B cell (primary cell): ENCODE results near the gene CTBP2. TPM values are rescaled to one million over a fixed set of nuclear protein-coding genes. Genes with fewer than 3 reads are reported as not detected.

ENCODE experiments used
- ATAC-seq: fragments of 200-7000 bp; cut with Tn5 transposase; one replicate; pipeline ENCODE4 v1.10.0; 2021; ENCODE audit warnings: low read depth, mild to moderate bottlenecking, moderate number of reproducible peaks, moderate library complexity
- CTCF ChIA-PET: fragments of 350-600 bp; sonication (Branson Sonifier 250); formaldehyde crosslinking; loops from one replicate; lab custom pipeline; 2021; ENCODE audit warnings: antibody characterized with exemption, inconsistent platforms; lab: Charles Lee
- POLR2A ChIA-PET: fragments of 350-600 bp; sonication (Branson Sonifier 250); formaldehyde crosslinking; loops from one replicate; lab custom pipeline; 2021; ENCODE audit warnings: antibody characterized with exemption; lab: Charles Lee
- DNase-seq: peaks from one replicate; pipeline ENCODE4 v3.0.0; 2013
- H2AFZ ChIP-seq: 2 replicates; pipeline ENCODE4 v1.6.1; 2012; ENCODE audit warnings: mild to moderate bottlenecking, low read depth, low read length; ENCODE audit not compliant: insufficient read depth, poor library complexity, severe bottlenecking
- H3K27ac ChIP-seq, 2 donors: 1 replicate in 1 of 2; 2 replicates in 1 of 2; pipeline ENCODE4 v1.5.1; 2012 to 2013; ENCODE audit warnings: low read length in 2 of 2, mild to moderate bottlenecking in 2 of 2, moderate library complexity in 1 of 2
- H3K27me3 ChIP-seq, 4 experiments: fragments of 200-600 bp in 1 of 4; sonication (generic) in 1 of 4; replicated peaks in 1 of 4; 1 replicate in 2 of 4; 2 replicates in 2 of 4; pipeline versions ENCODE4 v1.6.1 to v1.7.0; 2013 to 2016; ENCODE audit warnings: low read length in 3 of 4, mild to moderate bottlenecking in 2 of 4, mixed read lengths in 1 of 4, moderate library complexity in 1 of 4; ENCODE audit not compliant: insufficient read depth in 4 of 4, control insufficient read depth in 3 of 4; ENCODE audit errors: control extremely low read depth in 1 of 4
- H3K36me3 ChIP-seq, 2 experiments: replicated peaks in 1 of 2; 1 replicate in 1 of 2; 2 replicates in 1 of 2; pipeline versions ENCODE4 v1.6.1 to v1.7.1; 2013; ENCODE audit warnings: low read length in 1 of 2; ENCODE audit not compliant: insufficient read depth in 2 of 2, control insufficient read depth in 1 of 2; ENCODE audit errors: control extremely low read depth in 1 of 2, extremely low read depth in 1 of 2
- H3K4me1 ChIP-seq, 2 donors: fragments of 200-600 bp in 1 of 2; sonication (generic) in 1 of 2; 1 replicate in 1 of 2; 2 replicates in 1 of 2; pipeline versions ENCODE4 v1.5.1 to v1.6.1; 2013 to 2017; ENCODE audit warnings: low read length in 2 of 2; ENCODE audit not compliant: control insufficient read depth in 2 of 2, insufficient read depth in 2 of 2
- H3K4me2 ChIP-seq: replicated peaks from 2 replicates; pipeline ENCODE3; 2012; ENCODE audit warnings: mild to moderate bottlenecking, low read depth, low read length; ENCODE audit not compliant: poor library complexity, severe bottlenecking
- H3K4me3 ChIP-seq, 5 experiments: fragments of 200-600 bp in 1 of 5; sonication (generic) in 1 of 5; 1 replicate in 3 of 5; 2 replicates in 2 of 5; pipeline versions ENCODE4 v1.5.1 to v1.7.0; 2011 to 2016; ENCODE audit warnings: low read length in 4 of 5, mild to moderate bottlenecking in 4 of 5, low read depth in 2 of 5, control low read depth in 1 of 5, moderate library complexity in 1 of 5; ENCODE audit not compliant: insufficient read depth in 1 of 5; ENCODE audit errors: control extremely low read depth in 1 of 5, extremely low read depth in 1 of 5
- H3K79me2 ChIP-seq: fragments of 200-600 bp; sonication (generic); one replicate; pipeline ENCODE4 v1.6.0; 2016; ENCODE audit warnings: low read length; ENCODE audit not compliant: control insufficient read depth, insufficient read depth
- H3K9ac ChIP-seq: fragments of 200-600 bp; sonication (generic); 2 replicates; pipeline ENCODE4 v1.6.1; 2017; ENCODE audit warnings: mild to moderate bottlenecking, low read length, moderate library complexity
- H3K9me3 ChIP-seq, 3 donors: one replicate each; pipeline versions ENCODE4 v1.6.1 to v1.7.1; 2013; ENCODE audit warnings: low read length in 2 of 3; ENCODE audit not compliant: control insufficient read depth in 2 of 3, insufficient read depth in 1 of 3; ENCODE audit errors: control extremely low read depth in 1 of 3
- H4K20me1 ChIP-seq: 2 replicates; pipeline ENCODE4 v1.6.0; 2012; ENCODE audit warnings: mild to moderate bottlenecking, low read length; ENCODE audit not compliant: insufficient read depth, control insufficient read depth, poor library complexity, severe bottlenecking
- H3K27ac Mint-ChIP-seq: one replicate; pipeline ENCODE4 v1.8.0; 2021; ENCODE audit warnings: mixed read lengths
- H3K27me3 Mint-ChIP-seq: one replicate; pipeline ENCODE4 v1.8.0; 2021; ENCODE audit warnings: mixed read lengths
- H3K4me1 Mint-ChIP-seq: one replicate; pipeline ENCODE4 v1.8.0; 2021; ENCODE audit warnings: mixed read lengths
- H3K4me3 Mint-ChIP-seq: one replicate; pipeline ENCODE4 v1.8.0; 2021; ENCODE audit warnings: mixed read lengths
- H3K9me3 Mint-ChIP-seq: one replicate; pipeline ENCODE4 v1.8.0; 2022; ENCODE audit warnings: mixed read lengths; ENCODE audit not compliant: insufficient read depth
- CTCF ChIP-seq: fragments of 200-600 bp; IDR thresholded peaks from one replicate; pipeline ENCODE4 v1.8.0; 2022; ENCODE audit warnings: antibody characterized with exemption, mild to moderate bottlenecking
- EZH2 ChIP-seq: IDR thresholded peaks from 2 replicates; pipeline ENCODE4 v1.6.1; 2012; ENCODE audit warnings: borderline replicate concordance, low read depth, mild to moderate bottlenecking, moderate library complexity, low read length; ENCODE audit not compliant: insufficient read depth, poor library complexity, severe bottlenecking
- WGBS: methylation state at CpG from one replicate; pipeline ENCODE4 v1.1.5; 2013; ENCODE audit warnings: missing lambda C conversion rate; ENCODE audit not compliant: insufficient coverage; 5-methylcytosine and 5-hydroxymethylcytosine counted together
- intact Hi-C: fragments of 100-400 bp; cut with micrococcal nuclease; formaldehyde crosslinking; loops from one replicate; pipeline ENCODE4 v1.10.0; 2022
- polyA plus RNA-seq: library from polyadenylated mRNA; depleted of rRNA; stranded (reverse); fragments of >200 nt; gene quantifications from 2 replicates; pipeline ENCODE4 v1.2.3, GENCODE V29; 2012
- total RNA-seq, 2 donors: library from RNA; stranded (reverse); fragments of 120-200 nt in 1 of 2; gene quantifications; 1 replicate in 1 of 2; 2 replicates in 1 of 2; pipeline versions ENCODE4 v1.2.3 to v1.2.4, GENCODE V29; 2013 to 2022

The CTBP2 gene
- total and polyA plus RNA-seq, 2 donors (not counting 1 experiment from before 2014, with no cell fraction given): 0.39 to 0.85 TPM

- DNase-seq (no peak), ATAC-seq (no peak)
- TF ChIP-seq EZH2 (no peak), CTCF (no peak)
- Histone ChIP-seq H3K79me2 (no peaks in the 10 kb centered on the region), H2AFZ (no peak overlapping the region), H3K9ac (no peak overlapping the region), H3K9me3 (no peaks in the 10 kb centered on the region), H3K27ac (no peak overlapping the region), H3K36me3 (no peaks in the 10 kb centered on the region), H3K4me3 (no peak overlapping the region), H3K27me3 (no peaks in the 10 kb centered on the region), H3K4me1 (no peaks in the 10 kb centered on the region), H4K20me1 (no peaks in the 10 kb centered on the region), H3K4me2 (no peak overlapping the region)
- ChIA-PET CTCF (no interaction called here), POLR2A (no interaction called here)
- WGBS: 97% methylated on average over 12 of the region's 16 CpGs
- no peaks in the 10 kb centered on the region for H3K4me1 Mint-ChIP-seq
- H3K27me3 Mint-ChIP-seq: peaks cover 15% of the 10 kb centered on the region
- no peak overlapping the region for H3K27ac Mint-ChIP-seq
- intact Hi-C loops: no loop called here
- no peak overlapping the region for H3K4me3 Mint-ChIP-seq
- H3K9me3 Mint-ChIP-seq: no peaks in the 10 kb centered on the region
Measured at GRCh38 chr10:125114761-125115391, 45.5 kb downstream of the CTBP2 start.

GRCh38 chr10:125113691-125114371 lies 46.5 kb downstream of the CTBP2 start:
- Histone ChIP-seq H3K4me1 (no peaks in the 10 kb centered on the region), H3K79me2 (no peaks in the 10 kb centered on the region), H3K4me3 (no peak overlapping the region), H2AFZ (no peak overlapping the region), H3K9me3 (no peaks in the 10 kb centered on the region), H3K27me3 (no peaks in the 10 kb centered on the region), H3K27ac (no peak overlapping the region), H3K36me3 (no peaks in the 10 kb centered on the region), H3K4me2 (no peak overlapping the region), H4K20me1 (no peaks in the 10 kb centered on the region), H3K9ac (no peak overlapping the region)
- ChIA-PET POLR2A (no interaction called here), CTCF (no interaction called here)
- no peak overlapping the region for H3K4me3 Mint-ChIP-seq
- no peaks in the 10 kb centered on the region for H3K9me3 Mint-ChIP-seq
- DNase-seq (no peak), ATAC-seq (no peak)
- TF ChIP-seq CTCF (no peak), EZH2 (no peak)
- H3K4me1 Mint-ChIP-seq: no peaks in the 10 kb centered on the region
- WGBS: 96% methylated on average over 15 of the region's 20 CpGs
- H3K27me3 Mint-ChIP-seq: peaks cover 13% of the 10 kb centered on the region
- no peak overlapping the region for H3K27ac Mint-ChIP-seq
- intact Hi-C loops: no loop called here
